WTC11 (cell line): Measurements from ENCODE around the gene FAS.

Experiments
- JAZF1 ChIP-seq: fragments of 250-450 bp; sonication (Bioruptor Pico); IDR thresholded peaks from 2 replicates; pipeline ENCODE4 v1.9.0; 2021; ENCODE audit warnings: moderate library complexity, mild to moderate bottlenecking, inconsistent platforms
- KAT7 ChIP-seq: sonication (generic); formaldehyde crosslinking; IDR thresholded peaks from 2 replicates; pipeline ENCODE4 v1.8.1; 2023; ENCODE audit warnings: missing genetic modification reagents, mild to moderate bottlenecking, borderline replicate concordance
- NR2C2 ChIP-seq: sonication (generic); formaldehyde crosslinking; IDR thresholded peaks from 2 replicates; pipeline ENCODE4 v1.8.0; 2022; ENCODE audit warnings: mild to moderate bottlenecking, missing genetic modification reagents
- SMAD4 ChIP-seq: sonication (generic); formaldehyde crosslinking; IDR thresholded peaks from 2 replicates; pipeline ENCODE4 v1.8.0; 2022; ENCODE audit warnings: mild to moderate bottlenecking, missing genetic modification reagents
- ZNF671 ChIP-seq: fragments of 250-450 bp; sonication (Bioruptor Pico); IDR thresholded peaks from 2 replicates; pipeline ENCODE4 v1.8.0; 2021; ENCODE audit warnings: mild to moderate bottlenecking
- TF ChIP-seq, protein P1 (sequence below): fragments of 200-600 bp; IDR thresholded peaks from 2 replicates; pipeline ENCODE4 v1.8.0; 2022; ENCODE audit warnings: antibody characterized with exemption
- TF ChIP-seq, protein P2 (sequence below): sonication (generic); formaldehyde crosslinking; IDR thresholded peaks from 2 replicates; pipeline ENCODE4 v1.8.1; 2023; ENCODE audit warnings: mild to moderate bottlenecking, missing genetic modification reagents, moderate library complexity
- TF ChIP-seq, protein P3 (sequence below): sonication (generic); formaldehyde crosslinking; IDR thresholded peaks from 2 replicates; pipeline ENCODE4 v1.8.1; 2022; ENCODE audit warnings: mild to moderate bottlenecking, moderate library complexity, missing genetic modification reagents
- TF ChIP-seq, protein P4 (sequence below): sonication (generic); formaldehyde crosslinking; IDR thresholded peaks from 2 replicates; pipeline ENCODE4 v1.8.0; 2022; ENCODE audit warnings: mild to moderate bottlenecking, missing genetic modification reagents
- TF ChIP-seq, protein P5 (sequence below): fragments of 250-450 bp; sonication (Bioruptor Pico); conservative IDR thresholded peaks from 2 replicates; pipeline ENCODE4 v1.9.0; 2021; ENCODE audit warnings: mild to moderate bottlenecking
- TF ChIP-seq, protein P6 (sequence below): sonication (generic); formaldehyde crosslinking; IDR thresholded peaks from 2 replicates; pipeline ENCODE4 v1.8.1; 2022; ENCODE audit warnings: low read depth, mild to moderate bottlenecking, moderate library complexity, missing genetic modification reagents, borderline replicate concordance

DNA sequence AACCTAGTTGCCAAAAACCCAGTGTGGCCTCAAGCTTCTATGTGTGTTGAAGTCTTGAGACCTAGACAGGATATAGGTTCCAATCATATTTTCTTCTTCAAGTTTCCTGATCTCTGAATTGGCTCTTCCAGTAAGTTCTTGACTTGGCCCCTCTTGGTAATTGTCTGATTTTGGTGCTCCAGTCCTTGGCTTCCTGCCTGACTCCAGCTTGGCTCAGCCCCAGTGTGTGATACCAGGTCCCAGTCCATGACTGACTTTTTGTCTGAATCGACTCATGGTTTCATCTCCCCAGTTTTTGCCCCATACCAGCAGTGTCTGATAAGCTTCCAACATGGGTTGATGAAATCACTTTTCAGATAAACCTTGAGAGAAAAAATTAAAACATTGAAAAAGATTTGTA is 72.3 kb downstream of the FAS start:
- TF ChIP-seq, protein P1, sequence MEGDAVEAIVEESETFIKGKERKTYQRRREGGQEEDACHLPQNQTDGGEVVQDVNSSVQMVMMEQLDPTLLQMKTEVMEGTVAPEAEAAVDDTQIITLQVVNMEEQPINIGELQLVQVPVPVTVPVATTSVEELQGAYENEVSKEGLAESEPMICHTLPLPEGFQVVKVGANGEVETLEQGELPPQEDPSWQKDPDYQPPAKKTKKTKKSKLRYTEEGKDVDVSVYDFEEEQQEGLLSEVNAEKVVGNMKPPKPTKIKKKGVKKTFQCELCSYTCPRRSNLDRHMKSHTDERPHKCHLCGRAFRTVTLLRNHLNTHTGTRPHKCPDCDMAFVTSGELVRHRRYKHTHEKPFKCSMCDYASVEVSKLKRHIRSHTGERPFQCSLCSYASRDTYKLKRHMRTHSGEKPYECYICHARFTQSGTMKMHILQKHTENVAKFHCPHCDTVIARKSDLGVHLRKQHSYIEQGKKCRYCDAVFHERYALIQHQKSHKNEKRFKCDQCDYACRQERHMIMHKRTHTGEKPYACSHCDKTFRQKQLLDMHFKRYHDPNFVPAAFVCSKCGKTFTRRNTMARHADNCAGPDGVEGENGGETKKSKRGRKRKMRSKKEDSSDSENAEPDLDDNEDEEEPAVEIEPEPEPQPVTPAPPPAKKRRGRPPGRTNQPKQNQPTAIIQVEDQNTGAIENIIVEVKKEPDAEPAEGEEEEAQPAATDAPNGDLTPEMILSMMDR = no peak
- TF ChIP-seq, protein P2, sequence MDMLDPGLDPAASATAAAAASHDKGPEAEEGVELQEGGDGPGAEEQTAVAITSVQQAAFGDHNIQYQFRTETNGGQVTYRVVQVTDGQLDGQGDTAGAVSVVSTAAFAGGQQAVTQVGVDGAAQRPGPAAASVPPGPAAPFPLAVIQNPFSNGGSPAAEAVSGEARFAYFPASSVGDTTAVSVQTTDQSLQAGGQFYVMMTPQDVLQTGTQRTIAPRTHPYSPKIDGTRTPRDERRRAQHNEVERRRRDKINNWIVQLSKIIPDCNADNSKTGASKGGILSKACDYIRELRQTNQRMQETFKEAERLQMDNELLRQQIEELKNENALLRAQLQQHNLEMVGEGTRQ = no peak
- TF ChIP-seq ZNF671 (CRISPR knock-in tag) = no peak
- no peak for TF ChIP-seq JAZF1 (CRISPR knock-in tag)
- no peak for TF ChIP-seq KAT7
- TF ChIP-seq, protein P3, sequence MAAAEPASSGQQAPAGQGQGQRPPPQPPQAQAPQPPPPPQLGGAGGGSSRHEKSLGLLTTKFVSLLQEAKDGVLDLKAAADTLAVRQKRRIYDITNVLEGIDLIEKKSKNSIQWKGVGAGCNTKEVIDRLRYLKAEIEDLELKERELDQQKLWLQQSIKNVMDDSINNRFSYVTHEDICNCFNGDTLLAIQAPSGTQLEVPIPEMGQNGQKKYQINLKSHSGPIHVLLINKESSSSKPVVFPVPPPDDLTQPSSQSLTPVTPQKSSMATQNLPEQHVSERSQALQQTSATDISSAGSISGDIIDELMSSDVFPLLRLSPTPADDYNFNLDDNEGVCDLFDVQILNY (CRISPR knock-in tag) = no peak
- TF ChIP-seq, protein P4, sequence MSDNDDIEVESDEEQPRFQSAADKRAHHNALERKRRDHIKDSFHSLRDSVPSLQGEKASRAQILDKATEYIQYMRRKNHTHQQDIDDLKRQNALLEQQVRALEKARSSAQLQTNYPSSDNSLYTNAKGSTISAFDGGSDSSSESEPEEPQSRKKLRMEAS (CRISPR knock-in tag) = no peak
- no peak for TF ChIP-seq NR2C2
- TF ChIP-seq, protein P5, sequence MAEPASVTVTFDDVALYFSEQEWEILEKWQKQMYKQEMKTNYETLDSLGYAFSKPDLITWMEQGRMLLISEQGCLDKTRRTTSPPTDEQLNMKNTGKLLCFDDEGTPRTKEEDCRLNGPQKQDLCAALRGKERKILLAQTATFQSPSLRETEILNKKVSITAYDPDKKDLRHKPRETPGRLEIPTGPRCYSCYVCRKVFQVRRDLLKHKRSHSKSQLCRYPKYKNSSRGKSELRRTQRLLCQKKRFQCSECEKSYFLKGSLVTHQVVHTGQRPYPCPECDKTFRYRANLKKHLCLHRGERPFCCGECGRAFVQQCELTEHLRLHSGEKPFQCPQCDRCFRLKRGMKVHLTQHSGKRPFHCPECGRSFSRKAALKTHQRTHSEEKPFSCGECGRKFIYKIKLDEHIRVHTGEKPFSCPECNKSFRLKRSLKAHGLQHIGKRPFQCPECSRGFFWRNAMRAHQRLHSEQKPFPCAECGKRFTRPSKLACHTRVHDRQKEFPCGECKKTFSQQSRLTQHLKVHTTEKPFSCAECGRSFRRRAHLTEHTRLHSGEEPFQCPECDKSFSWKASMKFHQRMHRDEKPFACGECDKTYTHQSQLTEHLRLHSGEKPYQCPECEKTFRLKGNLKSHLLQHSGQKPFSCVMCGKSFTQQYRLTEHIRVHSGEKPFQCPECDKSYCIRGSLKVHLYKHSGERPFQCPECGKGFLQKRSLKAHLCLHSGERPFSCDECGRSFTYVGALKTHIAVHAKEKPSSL (CRISPR knock-in tag) = no peak
- no peak for TF ChIP-seq SMAD4 (CRISPR knock-in tag)
- TF ChIP-seq, protein P6, sequence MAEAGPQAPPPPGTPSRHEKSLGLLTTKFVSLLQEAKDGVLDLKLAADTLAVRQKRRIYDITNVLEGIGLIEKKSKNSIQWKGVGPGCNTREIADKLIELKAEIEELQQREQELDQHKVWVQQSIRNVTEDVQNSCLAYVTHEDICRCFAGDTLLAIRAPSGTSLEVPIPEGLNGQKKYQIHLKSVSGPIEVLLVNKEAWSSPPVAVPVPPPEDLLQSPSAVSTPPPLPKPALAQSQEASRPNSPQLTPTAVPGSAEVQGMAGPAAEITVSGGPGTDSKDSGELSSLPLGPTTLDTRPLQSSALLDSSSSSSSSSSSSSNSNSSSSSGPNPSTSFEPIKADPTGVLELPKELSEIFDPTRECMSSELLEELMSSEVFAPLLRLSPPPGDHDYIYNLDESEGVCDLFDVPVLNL (CRISPR knock-in tag) = no peak
